IMR-90 (cell line): ENCODE data around the gene PTGDS. TPM values are rescaled to one million over a fixed set of nuclear protein-coding genes. Genes with fewer than 3 reads are reported as not detected.

Experiments used
- ATAC-seq: fragments of 200-7000 bp; cut with Tn5 transposase; 2 replicates; pipeline ENCODE4 v1.9.1; 2020; ENCODE audit warnings: low read depth, mild to moderate bottlenecking, moderate library complexity
- BruUV-seq: library from RNA; stranded (reverse); fragments of 400-500 nt; replicated peaks from 2 replicates; lab custom pipeline; 2021; lab: Mats Ljungman, UMichigan
- CTCF ChIA-PET: fragments of 300-600 bp; formaldehyde crosslinking; extraction: SDS; loops from one replicate; lab custom pipeline; 2021; ENCODE audit warnings: antibody characterized with exemption; lab: Yijun Ruan, JAX
- POLR2A ChIA-PET: fragments of 300-600 bp; sonication (Branson Sonifier 250); formaldehyde crosslinking; loops from one replicate; lab custom pipeline; 2022; ENCODE audit warnings: antibody characterized with exemption; ENCODE audit not compliant: unreplicated experiment; lab: Charles Lee
- DNase-seq: peaks from one replicate; pipeline ENCODE4 v3.0.0; 2013
- H2AFZ ChIP-seq: replicated peaks from 2 replicates; pipeline ENCODE3; 2013; ENCODE audit warnings: low read length, mild to moderate bottlenecking; ENCODE audit not compliant: poor library complexity
- H2AK5ac ChIP-seq: 2 replicates; pipeline ENCODE4 v1.6.1; 2013; ENCODE audit warnings: low read depth, low read length, inconsistent platforms
- H2AK9ac ChIP-seq: replicated peaks from 2 replicates; pipeline ENCODE3; 2013; ENCODE audit warnings: mild to moderate bottlenecking, low read depth, low read length, moderate library complexity; ENCODE audit not compliant: poor library complexity
- H2BK120ac ChIP-seq: 2 replicates; pipeline ENCODE4 v1.6.1; 2013; ENCODE audit warnings: low read depth, low read length, inconsistent platforms
- H2BK15ac ChIP-seq: 3 replicates; pipeline ENCODE4 v1.6.1; 2013; ENCODE audit warnings: low read depth, low read length, inconsistent platforms
- H2BK20ac ChIP-seq: 2 replicates; pipeline ENCODE4 v1.6.1; 2013; ENCODE audit warnings: low read depth, mild to moderate bottlenecking, inconsistent platforms, low read length, moderate library complexity
- H2BK5ac ChIP-seq: 2 replicates; pipeline ENCODE4 v1.6.1; 2013; ENCODE audit warnings: mild to moderate bottlenecking, low read depth, low read length, inconsistent platforms; ENCODE audit not compliant: poor library complexity, severe bottlenecking
- H3K14ac ChIP-seq: replicated peaks from 2 replicates; pipeline ENCODE4 v1.6.1; 2013; ENCODE audit warnings: low read depth, low read length, inconsistent platforms
- H3K18ac ChIP-seq: 2 replicates; pipeline ENCODE4 v1.6.1; 2013; ENCODE audit warnings: low read depth, low read length, control low read depth
- H3K23ac ChIP-seq: 2 replicates; pipeline ENCODE4 v1.6.1; 2013; ENCODE audit warnings: low read depth, low read length, inconsistent platforms
- H3K27ac ChIP-seq: 2 replicates; pipeline ENCODE4 v1.5.1; 2013; ENCODE audit warnings: mild to moderate bottlenecking, control low read depth, low read length; ENCODE audit not compliant: insufficient read depth
- H3K27me3 ChIP-seq: 2 replicates; pipeline ENCODE4 v1.6.1; 2013; ENCODE audit warnings: low read length; ENCODE audit not compliant: control insufficient read depth, insufficient read depth
- H3K36me3 ChIP-seq: 2 replicates; pipeline ENCODE4 v1.6.1; 2013; ENCODE audit warnings: low read length, mixed read lengths; ENCODE audit not compliant: control insufficient read depth, insufficient read depth
- H3K4ac ChIP-seq: 2 replicates; pipeline ENCODE4 v1.6.1; 2013; ENCODE audit warnings: low read depth, low read length, inconsistent platforms
- H3K4me1 ChIP-seq: 2 replicates; pipeline ENCODE4 v1.6.1; 2013; ENCODE audit warnings: low read length, mixed read lengths; ENCODE audit not compliant: control insufficient read depth, insufficient read depth
- H3K4me2 ChIP-seq: 2 replicates; pipeline ENCODE4 v1.6.1; 2013; ENCODE audit warnings: low read depth, mild to moderate bottlenecking, control low read depth, low read length, moderate library complexity
- H3K4me3 ChIP-seq: 2 replicates; pipeline ENCODE4 v1.5.1; 2013; ENCODE audit warnings: low read depth, mild to moderate bottlenecking, control low read depth, low read length, moderate library complexity; ENCODE audit not compliant: insufficient read depth
- H3K56ac ChIP-seq: 2 replicates; pipeline ENCODE4 v1.6.1; 2013; ENCODE audit warnings: low read length, inconsistent platforms; ENCODE audit not compliant: insufficient read depth; ENCODE audit errors: extremely low read depth
- H3K79me1 ChIP-seq, 2 experiments: 2 replicates each; pipeline ENCODE4 v1.6.1; 2013; ENCODE audit warnings: low read length in 2 of 2, inconsistent platforms in 1 of 2, low read depth in 1 of 2
- H3K9ac ChIP-seq: 2 replicates; pipeline ENCODE4 v1.6.1; 2013; ENCODE audit warnings: low read depth, low read length, control low read depth
- H3K9me1 ChIP-seq: 2 replicates; pipeline ENCODE4 v1.6.1; 2013; ENCODE audit warnings: low read length, inconsistent platforms; ENCODE audit not compliant: insufficient read depth
- H3K9me3 ChIP-seq: 2 replicates; pipeline ENCODE4 v1.6.1; 2013; ENCODE audit warnings: low read length; ENCODE audit not compliant: control insufficient read depth, insufficient read depth
- H4K20me1 ChIP-seq: 2 replicates; pipeline ENCODE4 v1.6.1; 2013; ENCODE audit warnings: low read length, inconsistent platforms; ENCODE audit not compliant: insufficient read depth
- H4K5ac ChIP-seq: 2 replicates; pipeline ENCODE4 v1.6.1; 2013; ENCODE audit warnings: mild to moderate bottlenecking, low read depth, low read length, control low read depth
- H4K8ac ChIP-seq, 2 experiments: 2 replicates each; pipeline ENCODE4 v1.6.1; 2013; ENCODE audit warnings: low read depth in 2 of 2, low read length in 2 of 2, control low read depth in 1 of 2, inconsistent platforms in 1 of 2
- H4K91ac ChIP-seq: 2 replicates; pipeline ENCODE4 v1.6.1; 2013; ENCODE audit warnings: low read depth, low read length, inconsistent platforms; ENCODE audit not compliant: insufficient read depth
- BHLHE40 ChIP-seq: fragments of 150-350 bp; IDR thresholded peaks from 2 replicates; pipeline ENCODE4 v1.6.1; 2016; ENCODE audit warnings: mild to moderate bottlenecking, low read depth, low read length
- CEBPB ChIP-seq: IDR thresholded peaks from 2 replicates; pipeline ENCODE4 v1.6.1; 2012; ENCODE audit warnings: low read depth, low read length, improper control_type of control experiment
- CHD1 ChIP-seq: IDR thresholded peaks from 2 replicates; pipeline ENCODE4 v1.6.1; 2012; ENCODE audit warnings: low read depth, low read length, improper control_type of control experiment
- CTCF ChIP-seq: conservative IDR thresholded peaks from 2 replicates; pipeline ENCODE4 v1.5.1; 2012; ENCODE audit warnings: mild to moderate bottlenecking, low read depth, low read length, improper control_type of control experiment
- ELK1 ChIP-seq: fragments of 150-350 bp; IDR thresholded peaks from 2 replicates; pipeline ENCODE4 v1.6.1; 2016; ENCODE audit warnings: low read depth, mild to moderate bottlenecking, low read length, moderate library complexity, borderline replicate concordance
- FOS ChIP-seq: fragments of 150-350 bp; IDR thresholded peaks from 2 replicates; pipeline ENCODE4 v1.6.1; 2016; ENCODE audit warnings: low read depth, low read length
- MAFK ChIP-seq: IDR thresholded peaks from 2 replicates; pipeline ENCODE4 v1.6.1; 2012; ENCODE audit warnings: low read depth, low read length, improper control_type of control experiment
- MAZ ChIP-seq: IDR thresholded peaks from 2 replicates; pipeline ENCODE4 v1.6.1; 2012; ENCODE audit warnings: low read depth, mild to moderate bottlenecking, low read length, improper control_type of control experiment, moderate library complexity, borderline replicate concordance
- NFE2L2 ChIP-seq: fragments of 150-350 bp; IDR thresholded peaks from 2 replicates; pipeline ENCODE4 v1.6.1; 2016; ENCODE audit warnings: low read depth, mild to moderate bottlenecking, low read length
- POLR2A ChIP-seq: IDR thresholded peaks from 2 replicates; pipeline ENCODE4 v1.6.1; 2012; ENCODE audit warnings: mild to moderate bottlenecking, low read depth, low read length
- RAD21 ChIP-seq: IDR thresholded peaks from 2 replicates; pipeline ENCODE4 v1.6.1; 2012; ENCODE audit warnings: low read length, improper control_type of control experiment
- RCOR1 ChIP-seq: IDR thresholded peaks from 2 replicates; pipeline ENCODE4 v1.6.1; 2012; ENCODE audit warnings: mild to moderate bottlenecking, low read length, improper control_type of control experiment; ENCODE audit not compliant: insufficient replicate concordance
- RFX5 ChIP-seq: IDR thresholded peaks from 2 replicates; pipeline ENCODE4 v1.8.0; 2012; ENCODE audit warnings: low read depth, mild to moderate bottlenecking, low read length, moderate library complexity
- SMC3 ChIP-seq: fragments of 150-350 bp; IDR thresholded peaks from 2 replicates; pipeline ENCODE4 v1.6.1; 2016; ENCODE audit warnings: low read depth, mild to moderate bottlenecking, antibody characterized with exemption, low read length, moderate library complexity
- WGBS, 2 experiments: methylation state at CpG; one replicate each; pipeline versions ENCODE4 v1.1.5 to v1.1.7; 2013; ENCODE audit warnings: missing lambda C conversion rate in 2 of 2; ENCODE audit not compliant: insufficient read length in 1 of 2; ENCODE audit errors: extremely low coverage in 2 of 2; 5-methylcytosine and 5-hydroxymethylcytosine counted together
- dilution Hi-C: fragments of 300-500 bp; cut with HindIII; formaldehyde crosslinking; loops from one replicate; pipeline ENCODE4 v1.14.3; 2018; ENCODE audit warnings: low sequenced_read_pairs; ENCODE audit not compliant: unreplicated experiment
- in situ Hi-C: fragments of 300-500 bp; cut with MboI; formaldehyde crosslinking; loops from 3 replicates; pipeline ENCODE4 v1.14.3; 2019; ENCODE audit warnings: low sequenced_read_pairs, inconsistent platforms, mixed read lengths
- intact Hi-C: fragments of 100-400 bp; cut with micrococcal nuclease; formaldehyde crosslinking; loops from 2 replicates; pipeline ENCODE4 v1.10.0; 2022
- polyA plus RNA-seq, 3 experiments: library from polyadenylated mRNA; depleted of rRNA; stranded (reverse); fragments of >200 nt; gene quantifications; 2 replicates each; pipeline ENCODE4 v1.2.3, GENCODE V29; 2012; ENCODE audit warnings: low replicate concordance in 1 of 3
- total RNA-seq: library from RNA; depleted of rRNA; stranded (reverse); fragments of >200 nt; gene quantifications from 2 replicates; pipeline ENCODE4 v1.2.3, GENCODE V29; 2012

The PTGDS gene
- total and polyA plus RNA-seq, 2 of the 4 experiments (the other 2 are of a cell fraction): 1.2 TPM; not detected in 1

- Histone ChIP-seq H2AK9ac (no peak overlapping the region), H3K14ac (no peak overlapping the region), H3K56ac (no peak overlapping the region), H3K27ac (no peak overlapping the region), H2BK120ac (no peak overlapping the region), H3K4me1 (no peaks in the 10 kb centered on the region), H3K4me3 (no peak overlapping the region), H2BK20ac (no peak overlapping the region), H3K9ac (no peak overlapping the region), H2BK5ac (no peak overlapping the region), H3K9me3 (no peaks in the 10 kb centered on the region), H4K20me1 (no peaks in the 10 kb centered on the region; the same call in 1 of the 2 replicates), H2AK5ac (no peak overlapping the region), H2BK15ac (no peak overlapping the region), H3K18ac (no peak overlapping the region), H3K4ac (no peak overlapping the region), H3K36me3 (peaks cover 30% of the 10 kb centered on the region; the same call in 1 of the 2 replicates), H4K5ac (no peak overlapping the region), H3K23ac (no peak overlapping the region), H4K91ac (no peak overlapping the region), H3K9me1 (no peaks in the 10 kb centered on the region), H3K27me3 (no peaks in the 10 kb centered on the region), H2AFZ (peak overlapping the region; percentile 21), H3K4me2 (no peak overlapping the region), H3K79me1 (no peaks in the 10 kb centered on the region), H4K8ac (no peak overlapping the region)
- ATAC-seq: no peak
- CTCF ChIA-PET: no interaction called here
- TF ChIP-seq FOS (no peak), NFE2L2 (no peak), MAZ (no peak), RFX5 (no peak), CTCF (no peak), ELK1 (no peak), RAD21 (no peak), CHD1 (no peak), RCOR1 (no peak), CEBPB (no peak), MAFK (no peak), BHLHE40 (no peak), SMC3 (no peak), POLR2A (no peak)
- POLR2A ChIA-PET: no interaction called here
- intact Hi-C loops: no loop called here
- in situ Hi-C loops: no loop called here
- BruUV-seq: no TSS peak
- DNase-seq: no peak
- 89% methylated on average over 10 of the region's 36 CpGs; no CpG with 5 or more reads in 1 of the 2 experiments for WGBS, 2 experiments
- dilution Hi-C loops: no loop called here
These were observed 41.7 kb downstream of the PTGDS start for GRCh38 chr9:137018761-137019559.
